ENCODE results near the gene GPR132. TPM values are rescaled to one million over a fixed set of nuclear protein-coding genes. Genes with fewer than 3 reads are reported as not detected.

The GPR132 gene
- total RNA-seq, 1 donor from 2014 or later, result 1.3 TPM

DNA sequence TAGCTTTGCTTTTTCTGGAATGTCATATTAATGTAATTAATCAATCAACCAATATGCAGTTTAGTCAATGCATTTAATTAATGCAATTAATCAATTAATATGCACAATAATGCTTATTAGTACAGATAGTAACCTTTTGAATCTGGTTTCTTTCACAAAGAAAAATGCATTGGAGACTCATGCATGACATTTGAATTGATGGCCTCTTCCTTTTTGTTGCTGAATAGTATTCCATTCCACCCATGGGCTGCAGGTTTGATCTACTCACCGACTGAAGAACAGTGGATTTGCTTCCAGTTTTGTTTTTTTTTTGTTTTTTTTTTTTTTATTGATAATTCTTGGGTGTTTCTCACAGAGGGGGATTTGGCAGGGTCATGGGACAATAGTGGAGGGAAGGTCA, 13.1 kb upstream of the GPR132 start:
- DNase-seq (no peak), ATAC-seq (no peak)
- intact Hi-C loops (cut with micrococcal nuclease), result no loop called here

DNA sequence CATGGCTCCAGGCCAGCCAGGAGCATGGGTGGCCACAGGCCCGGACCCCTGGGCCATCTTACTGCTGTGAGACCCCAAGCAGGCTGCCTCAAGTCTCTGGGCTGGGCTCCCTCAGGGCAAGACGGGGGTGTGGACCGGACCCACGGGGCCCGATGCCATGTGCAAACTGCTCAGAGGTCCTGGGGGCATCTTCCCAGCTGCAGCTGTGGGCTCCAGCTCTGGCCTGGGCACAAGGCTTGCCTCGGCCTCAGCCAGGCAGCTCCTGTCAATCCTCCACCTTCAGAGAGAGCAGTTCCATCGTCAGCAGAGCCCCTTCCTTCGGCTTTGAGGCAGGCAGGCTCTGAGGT, 12.4 kb upstream of the GPR132 start:
- DNase-seq, result peak; percentile 31
- no peak for ATAC-seq
- intact Hi-C loops (cut with micrococcal nuclease), result no loop called here

DNA sequence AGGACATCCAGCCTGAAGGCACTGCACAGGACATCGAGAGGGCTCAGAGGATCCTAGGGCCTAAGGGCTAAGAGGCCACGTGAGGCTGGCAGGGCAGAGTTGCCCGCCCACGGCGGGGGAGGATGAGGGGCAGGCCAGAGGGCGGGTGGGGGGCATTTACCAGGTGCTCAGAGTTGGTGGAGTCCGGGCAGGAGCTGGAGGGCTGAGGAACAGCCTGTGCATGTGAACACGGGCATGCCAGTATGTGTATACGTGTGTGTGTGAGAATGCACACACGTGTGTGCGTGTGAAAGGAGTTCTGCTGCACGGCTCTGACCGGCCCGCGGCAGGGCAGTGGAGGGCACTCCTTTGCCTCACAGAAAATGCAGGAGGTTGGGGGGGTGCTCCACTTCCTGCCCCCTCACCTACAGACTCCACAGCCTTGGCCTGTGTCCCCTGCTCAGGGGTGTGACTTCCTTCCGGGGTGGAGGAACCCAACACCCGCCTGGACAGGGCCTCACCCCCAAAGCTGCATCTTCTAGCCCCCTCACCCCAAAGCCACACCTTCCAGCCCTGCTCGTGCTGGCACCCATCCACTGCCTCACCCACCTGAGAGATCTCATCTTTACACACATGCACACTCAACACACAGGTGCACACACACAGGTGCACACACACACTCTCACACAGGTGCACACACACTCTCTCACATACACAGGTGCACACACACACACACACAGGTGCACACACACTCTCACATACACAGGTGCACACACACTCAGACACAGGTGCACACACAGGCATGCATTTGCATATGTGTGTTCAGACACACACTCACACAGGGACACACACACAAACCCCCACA, 11.8 kb upstream of the GPR132 start:
- intact Hi-C loops (cut with micrococcal nuclease), result no loop called here
- no peak for ATAC-seq
- no peak for DNase-seq

DNA sequence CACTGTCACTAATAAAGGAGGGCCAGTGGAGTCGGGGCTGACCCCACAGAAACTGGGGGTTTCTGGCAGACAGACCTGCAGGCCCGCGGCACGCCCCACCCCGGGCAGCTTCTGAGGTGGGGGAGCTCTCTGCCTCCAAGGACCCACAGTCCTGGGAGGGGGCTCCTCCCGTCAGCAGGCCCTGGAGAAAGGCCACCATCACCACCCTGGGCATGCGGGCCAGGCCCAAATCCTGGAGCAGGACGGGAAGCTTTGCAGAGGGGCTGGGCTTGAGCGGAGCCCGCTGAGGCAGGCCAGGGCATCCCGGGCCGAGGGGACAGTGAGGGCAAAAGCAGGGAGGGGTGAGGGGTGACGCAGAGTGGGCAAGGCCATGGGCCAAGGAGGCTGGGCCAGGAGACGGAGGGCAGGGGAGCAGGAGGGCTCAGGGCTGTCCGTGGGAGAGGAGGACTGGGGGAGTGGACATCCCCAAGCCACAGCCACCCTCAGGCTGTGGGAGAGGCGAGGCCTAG, 11.1 kb upstream of the GPR132 start:
- intact Hi-C loops (cut with micrococcal nuclease), result no loop called here
- ATAC-seq, result no peak

DNA sequence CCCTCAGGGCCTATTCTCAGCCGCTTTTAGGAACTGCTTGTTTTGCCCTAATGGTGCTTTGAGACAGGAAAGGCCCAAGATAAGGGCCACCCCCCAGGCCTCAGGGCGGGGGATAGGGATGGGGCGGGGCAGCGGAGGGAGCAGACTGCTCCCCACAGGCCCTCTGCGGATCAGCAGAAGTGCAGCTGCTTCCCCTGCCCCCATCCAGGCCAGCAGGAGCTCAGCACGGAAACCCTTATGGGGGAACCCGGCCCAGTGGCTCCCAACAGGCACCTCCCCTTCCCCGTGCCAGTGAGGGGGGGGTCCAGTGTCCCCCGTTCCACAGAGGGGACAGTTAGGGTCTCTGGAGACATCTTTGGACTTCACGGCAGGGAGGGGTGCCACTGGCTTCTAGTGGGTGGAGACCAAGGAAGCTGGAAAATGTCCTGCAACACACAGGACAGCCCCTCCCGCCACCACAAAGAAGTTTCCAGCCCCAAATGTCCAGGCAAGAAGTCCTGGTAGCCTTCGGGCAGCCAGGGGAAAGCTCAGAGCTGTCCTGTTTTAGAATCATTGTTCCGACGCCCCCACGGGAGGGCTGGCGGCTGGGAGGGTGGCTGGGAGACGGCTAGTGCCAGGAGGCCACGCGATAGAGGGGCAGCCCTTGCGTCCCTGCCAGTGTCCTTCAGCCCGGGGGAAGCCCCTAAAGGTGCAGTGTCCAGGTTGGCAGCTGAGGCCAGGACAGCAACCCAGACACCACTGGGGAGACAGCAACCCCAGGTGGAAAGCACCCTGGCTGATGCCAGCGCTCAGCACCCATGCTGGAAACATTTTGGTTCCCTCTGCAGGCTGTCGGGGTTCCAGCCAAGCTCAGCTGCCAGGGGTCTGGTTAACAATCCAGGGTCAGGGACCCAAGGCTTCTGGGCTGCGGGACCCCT, 10.4 kb upstream of the GPR132 start:
- intact Hi-C loops (cut with micrococcal nuclease), result no loop called here
- ATAC-seq, result peak; percentile 83
- peak; percentile 79 for DNase-seq

More for the DNA sequence above, 11.1 kb upstream of the GPR132 start:
- DNase-seq, result no peak

DNA sequence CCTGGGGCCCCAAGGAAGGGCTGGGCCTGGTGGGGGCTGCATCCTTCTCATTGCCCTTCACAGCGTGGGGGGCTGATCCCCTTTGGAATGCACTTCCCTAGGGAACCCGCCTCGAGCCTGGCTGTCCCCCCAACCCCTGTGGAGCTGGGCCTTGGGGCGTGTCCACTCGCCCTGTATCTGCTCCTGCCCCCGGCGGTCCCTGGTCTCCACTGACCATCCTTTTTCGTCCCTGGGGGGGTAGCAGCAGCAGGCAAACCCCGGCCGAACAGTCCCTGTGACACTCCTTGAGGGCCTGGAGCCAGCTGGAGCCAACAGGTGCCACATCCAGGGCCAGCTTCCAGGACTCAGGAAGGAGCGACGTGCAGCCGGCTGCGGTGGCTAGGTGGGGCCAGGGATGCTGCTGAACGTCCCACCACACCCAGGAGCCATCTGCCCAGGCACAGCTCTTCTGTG, 9.4 kb upstream of the GPR132 start:
- DNase-seq, result peak; percentile 31
- intact Hi-C loops (cut with micrococcal nuclease), result no loop called here
- no peak for ATAC-seq

DNA sequence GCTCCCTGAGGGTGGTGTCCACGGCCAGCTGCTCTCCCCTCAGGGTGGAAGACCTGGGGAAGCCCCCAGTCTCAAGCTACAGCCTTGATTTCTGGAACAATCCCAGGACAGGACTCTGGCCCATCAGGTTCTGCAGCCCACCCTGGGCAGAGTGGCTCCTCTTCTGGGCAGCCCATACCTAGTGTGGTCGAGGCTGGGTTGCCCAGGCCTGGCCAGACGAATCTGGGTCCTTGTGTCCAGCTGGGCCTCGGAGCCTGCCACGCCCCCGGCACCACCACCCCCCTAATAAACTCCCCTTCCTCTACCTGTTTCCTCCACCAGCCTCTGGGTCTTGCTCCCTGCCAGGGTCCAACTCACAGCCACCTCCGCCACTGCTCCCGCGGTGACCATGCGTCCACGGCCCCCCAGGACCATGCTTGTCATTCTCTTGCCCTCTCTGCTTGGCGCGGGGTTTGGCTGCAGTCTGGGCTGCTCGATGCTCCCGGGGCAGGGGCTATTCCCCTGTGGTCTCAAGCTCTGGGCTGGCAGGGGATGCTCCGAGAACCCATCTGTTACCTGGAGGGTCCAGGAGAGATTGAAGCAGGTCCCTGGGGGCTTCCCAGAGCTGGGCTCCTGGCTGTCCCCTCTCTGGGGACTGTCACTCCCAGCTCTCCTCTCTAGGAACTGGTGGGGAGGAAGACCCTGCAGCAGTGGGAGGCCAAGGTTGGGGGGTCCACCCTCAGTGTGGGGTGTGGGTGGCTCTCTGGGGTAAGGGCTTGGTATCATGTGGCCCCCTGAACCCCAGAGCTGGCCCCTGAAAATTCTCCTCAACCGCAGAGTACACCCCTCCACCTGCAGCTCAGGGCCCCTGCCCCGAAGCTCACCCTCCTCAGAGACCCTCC, 8.7 kb upstream of the GPR132 start:
- intact Hi-C loops (cut with micrococcal nuclease), result no loop called here
- peak; percentile 24 for DNase-seq
- ATAC-seq, result no peak

DNA sequence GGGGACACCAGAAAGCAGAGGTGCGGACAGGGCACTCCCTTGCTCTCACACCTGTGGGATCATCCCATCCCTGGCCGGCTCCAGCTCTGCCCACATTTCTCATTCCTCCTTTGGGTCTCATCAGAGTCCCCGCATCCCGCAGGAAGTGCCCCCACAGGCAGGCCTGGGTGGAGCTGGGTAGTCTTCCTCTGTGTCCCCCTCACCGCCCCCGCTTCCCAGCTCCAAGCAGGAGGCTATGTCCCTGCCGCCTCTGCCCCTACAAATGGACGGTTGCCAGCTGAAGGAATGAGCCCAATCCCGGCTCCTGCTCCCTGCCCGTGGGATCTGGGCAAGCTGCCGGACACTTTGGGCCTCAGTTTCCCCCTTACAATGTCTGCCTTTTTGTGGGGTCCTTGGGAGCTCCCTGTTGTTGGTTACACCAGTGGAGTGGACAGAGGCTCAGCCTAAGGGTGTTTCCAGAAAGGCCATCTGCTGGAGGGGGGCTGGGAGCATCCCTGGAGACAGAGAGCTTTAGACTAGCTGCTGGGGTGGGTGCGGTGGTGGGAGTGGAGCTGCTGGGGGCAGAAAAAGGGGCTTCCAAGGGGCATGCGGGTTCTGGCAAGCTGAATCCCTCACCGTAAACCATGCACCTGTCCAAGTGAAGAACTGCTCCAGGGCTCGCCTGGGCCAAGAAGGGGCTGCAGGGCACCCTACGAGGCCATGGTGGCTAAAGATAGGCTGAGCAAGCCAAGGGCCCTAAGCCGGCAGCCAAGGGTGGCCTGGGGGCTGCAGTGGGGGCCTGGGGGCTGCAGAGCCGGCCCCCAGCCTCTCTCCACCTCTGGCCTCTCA, 7.9 kb upstream of the GPR132 start:
- intact Hi-C loops (cut with micrococcal nuclease), result no loop called here
- DNase-seq (peak; percentile 24), ATAC-seq (no peak)

DNA sequence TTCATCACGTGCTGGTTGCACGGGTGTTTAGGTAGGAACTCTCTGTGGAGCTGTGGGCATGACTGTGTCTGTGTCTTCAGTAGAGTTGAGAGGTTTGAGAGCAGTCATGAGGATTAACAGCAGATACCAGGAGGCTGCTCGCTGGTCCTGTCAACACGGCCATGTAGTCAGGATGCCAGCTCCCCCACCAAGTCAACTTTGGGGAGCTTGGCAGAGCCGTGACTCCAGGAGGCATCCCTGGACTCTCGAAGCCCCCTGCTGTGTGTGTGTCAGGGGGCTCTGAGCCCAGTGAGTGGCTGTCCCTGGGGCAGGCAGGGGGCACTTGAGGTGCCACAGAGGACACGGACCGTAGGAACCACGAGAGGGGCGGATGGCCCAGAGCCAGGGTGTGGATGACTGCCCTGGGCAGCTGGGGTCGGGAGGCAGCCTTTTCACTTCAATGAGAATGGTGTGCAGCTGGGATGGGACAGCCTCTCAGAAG, 7.2 kb upstream of the GPR132 start:
- DNase-seq (peak; percentile 16), ATAC-seq (no peak)
- intact Hi-C loops (cut with micrococcal nuclease), result no loop called here

DNA sequence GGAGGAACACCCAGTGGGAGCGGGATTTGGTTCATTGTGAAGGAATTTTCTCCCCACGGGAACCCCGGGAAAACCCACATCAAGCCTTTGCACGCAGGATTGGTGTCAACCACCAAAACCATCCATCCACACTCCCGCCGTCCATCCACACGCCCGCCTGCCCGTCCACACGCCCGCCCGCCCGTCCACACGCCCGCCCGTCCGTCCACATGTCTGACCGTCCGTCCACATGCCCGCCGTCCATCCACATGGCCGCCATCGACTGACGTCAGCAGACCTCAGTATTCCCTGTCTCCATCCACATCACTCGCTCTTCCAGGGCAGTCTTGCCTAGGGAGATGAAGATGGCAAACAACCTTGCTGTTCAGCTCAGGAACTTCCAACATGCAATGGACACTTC, 6.7 kb upstream of the GPR132 start:
- ATAC-seq (no peak), DNase-seq (peak; percentile 26)
- intact Hi-C loops (cut with micrococcal nuclease), result no loop called here

DNA sequence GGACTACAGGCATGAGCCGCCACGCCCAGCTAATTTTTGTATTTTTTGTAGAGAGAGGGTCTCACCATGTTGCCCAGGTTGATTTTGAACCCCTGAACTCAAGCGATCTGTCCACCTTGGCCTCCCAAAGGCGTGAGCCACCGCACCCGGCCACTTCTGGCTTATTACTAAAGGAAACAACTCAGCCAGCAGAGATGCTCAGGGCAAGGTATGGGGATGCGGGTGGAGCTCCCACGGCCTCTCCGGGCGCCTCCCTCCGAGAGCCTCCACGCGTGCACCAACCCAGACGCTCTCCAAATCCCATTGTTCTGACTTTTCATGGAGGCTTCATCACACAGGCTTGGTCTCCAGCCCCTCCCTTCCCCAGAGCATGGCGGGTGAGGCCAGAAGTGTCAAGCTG, 6.1 kb upstream of the GPR132 start:
- ATAC-seq, result no peak
- intact Hi-C loops (cut with micrococcal nuclease), result no loop called here
- peak; percentile 21 for DNase-seq

DNA sequence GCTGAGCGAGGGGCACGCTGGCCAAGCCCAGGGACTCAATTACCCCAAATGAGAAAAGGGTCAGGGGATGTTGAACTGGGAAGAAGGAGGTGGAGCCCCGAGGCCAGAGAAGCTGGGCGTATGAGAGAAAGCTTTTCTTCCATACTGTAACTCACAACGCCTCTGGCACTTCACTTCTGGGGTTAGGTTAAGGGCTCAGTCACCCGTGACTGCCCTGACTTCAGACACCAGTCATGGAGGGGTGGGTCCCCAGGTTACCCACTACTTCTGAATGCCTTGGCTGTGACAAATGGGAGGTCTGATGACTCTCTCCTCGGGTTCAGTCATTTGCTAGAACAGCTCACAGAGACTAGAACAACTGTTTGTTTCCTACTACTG, 5.5 kb upstream of the GPR132 start:
- intact Hi-C loops (cut with micrococcal nuclease), result no loop called here
- no peak for ATAC-seq
- DNase-seq, result no peak

DNA sequence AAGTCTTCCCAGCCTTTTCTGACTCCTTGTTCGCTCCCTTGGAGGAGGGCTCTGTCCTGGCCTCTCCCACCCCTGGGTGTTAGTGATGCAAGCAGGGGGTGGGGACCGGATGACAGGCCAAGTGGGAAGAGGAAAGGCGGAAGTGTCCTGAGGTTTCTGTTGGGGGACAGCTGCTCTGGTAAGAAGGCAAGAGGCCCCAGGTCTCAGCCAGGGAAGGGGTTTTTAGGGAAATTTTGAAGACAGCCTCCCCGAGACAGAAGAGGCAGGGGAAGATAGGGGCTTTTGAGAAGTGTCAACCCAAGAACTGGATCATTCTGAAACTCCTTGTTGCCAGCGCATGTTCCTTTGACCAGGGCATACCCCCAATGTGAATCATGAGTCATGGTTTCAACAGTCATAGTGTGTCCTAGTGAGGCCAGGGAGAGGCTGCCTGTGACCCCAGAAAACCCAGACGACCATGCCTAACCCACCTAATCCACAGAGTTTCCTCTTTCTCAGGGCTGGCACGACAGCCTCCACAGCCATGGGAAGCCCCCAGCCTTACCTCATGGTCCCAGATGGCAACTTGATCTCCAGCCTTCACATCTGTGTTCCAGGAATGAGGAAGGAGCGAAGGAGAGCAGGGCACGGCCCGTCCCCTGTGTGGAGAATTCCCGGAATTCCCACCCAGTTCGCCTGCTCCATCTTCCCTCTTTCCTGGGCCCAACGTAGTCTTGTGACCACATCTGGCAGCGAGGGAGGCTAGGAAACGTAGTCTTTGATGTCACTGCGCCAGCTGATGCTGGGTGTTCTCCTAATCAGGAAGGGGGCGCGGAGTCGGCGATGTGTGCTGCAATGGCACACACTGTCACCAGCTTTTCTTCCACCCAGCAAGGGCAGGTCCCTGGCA, 4.9 kb upstream of the GPR132 start:
- DNase-seq (peak; percentile 64), ATAC-seq (peak; percentile 47)
- intact Hi-C loops (cut with micrococcal nuclease), result no loop called here

DNA sequence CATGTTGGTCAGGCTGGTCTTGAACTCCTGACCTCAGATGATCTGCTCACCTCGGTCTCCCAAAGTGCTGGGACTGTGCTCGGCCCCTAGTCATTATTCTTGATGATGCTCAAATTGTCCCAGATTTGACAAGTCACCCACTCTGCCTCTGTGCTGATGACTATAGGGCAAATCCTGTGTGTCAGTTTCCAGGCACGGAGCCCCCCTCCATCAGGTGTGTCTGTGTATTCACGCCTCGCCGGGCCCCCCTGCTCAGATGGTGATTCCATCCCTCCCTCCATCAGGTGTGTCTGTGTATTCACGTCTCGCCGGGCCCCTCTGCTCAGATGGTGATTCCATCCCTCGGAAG, 4.3 kb upstream of the GPR132 start:
- intact Hi-C loops (cut with micrococcal nuclease), result no loop called here
- DNase-seq (no peak), ATAC-seq (no peak)

DNA sequence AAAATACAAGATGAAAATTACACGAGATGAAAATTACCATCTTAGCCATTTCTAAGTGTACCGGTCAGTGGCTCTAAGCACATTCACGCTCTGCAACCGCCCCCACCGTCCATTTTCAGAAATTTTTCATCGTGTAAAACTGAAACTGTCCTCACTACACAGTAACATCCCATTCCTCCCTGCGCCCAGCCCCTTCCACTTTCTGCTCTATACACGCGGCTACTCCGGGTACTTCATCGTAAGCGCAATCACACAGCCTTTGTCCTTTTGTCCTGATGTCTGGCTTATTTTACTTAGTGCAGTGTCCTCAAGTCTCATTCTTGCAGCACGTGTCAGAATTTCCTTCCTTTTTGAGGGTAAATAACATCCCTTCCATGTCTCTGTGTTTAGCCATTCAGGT, 3.6 kb upstream of the GPR132 start:
- intact Hi-C loops (cut with micrococcal nuclease), result no loop called here
- ATAC-seq (no peak), DNase-seq (peak; percentile 12)

DNA sequence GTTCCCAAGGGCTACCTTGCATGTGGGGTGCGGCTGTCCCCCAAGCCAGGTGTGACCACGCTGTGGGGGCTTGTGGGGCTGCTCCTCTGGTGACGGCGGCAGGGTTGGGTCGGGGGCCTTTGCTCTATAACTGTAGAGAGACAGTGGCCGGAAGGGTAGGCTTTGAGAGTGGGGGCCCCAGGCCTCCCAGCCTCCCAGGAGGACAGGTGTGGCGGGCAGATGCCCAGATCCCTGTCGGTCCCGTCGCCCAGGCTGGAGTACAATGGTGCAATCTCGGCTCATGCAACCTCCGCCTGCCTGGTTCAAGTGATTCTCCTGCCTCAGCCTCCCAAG, 2.7 kb upstream of the GPR132 start:
- intact Hi-C loops (cut with micrococcal nuclease), result no loop called here

DNA sequence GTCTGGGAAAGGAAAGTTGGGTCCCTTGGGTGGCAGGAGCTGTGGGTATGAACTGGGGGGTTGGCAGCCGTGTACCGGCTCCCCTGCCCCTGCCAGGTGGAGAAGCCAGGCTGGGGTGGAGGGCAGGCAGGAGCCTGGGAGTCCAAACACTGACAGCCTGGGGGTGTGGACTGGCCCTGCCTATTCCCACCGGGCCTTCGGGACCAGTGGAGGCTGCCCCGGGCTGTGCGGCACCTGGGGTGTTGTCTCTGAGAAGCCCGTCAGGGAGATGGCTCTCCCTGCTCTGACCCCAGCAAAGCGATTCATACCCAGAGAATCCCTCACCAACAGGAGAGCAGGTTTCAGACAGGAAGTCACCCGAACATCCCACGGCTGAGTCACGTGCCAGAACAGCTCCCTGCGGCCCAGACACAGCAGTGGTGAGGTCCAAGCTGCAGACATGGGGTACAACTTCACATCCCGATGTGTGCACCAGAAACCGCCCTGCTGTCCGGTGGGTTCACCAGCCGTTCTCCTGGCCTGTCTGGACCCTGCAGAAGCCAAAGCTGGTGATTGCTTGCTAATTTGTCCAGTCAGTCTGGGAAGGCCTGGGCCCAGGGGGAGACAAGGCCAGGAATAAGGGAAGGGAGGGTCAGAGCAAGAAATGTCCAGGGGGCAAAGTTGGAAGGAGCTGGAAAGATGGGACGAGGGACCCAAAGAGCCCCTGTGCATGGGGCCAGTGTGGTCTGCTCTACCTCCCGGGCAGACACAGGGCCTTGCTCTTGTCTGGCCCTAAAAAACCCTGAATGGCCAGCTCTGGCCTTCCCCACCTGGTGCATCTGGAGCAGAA, 2.1 kb upstream of the GPR132 start:
- no peak for DNase-seq
- no peak for ATAC-seq
- intact Hi-C loops (cut with micrococcal nuclease), result no loop called here

More for the DNA sequence above, 2.7 kb upstream of the GPR132 start:
- no peak for DNase-seq
- ATAC-seq, result no peak
